ENCODE measurements around the gene TMEM170B.

GRCh38 chr6:11601776-11602605 lies 64.4 kb downstream of the TMEM170B start:
- TF ChIP-seq REST (IDR thresholded peaks at IDR 0.05; ENCODE audit: low read depth): no peak
- TF ChIP-seq CTCF (IDR thresholded peaks at IDR 0.05 in 2 of 3, conservative IDR thresholded peaks at IDR 0.05 in 1 of 3; ENCODE audit: borderline replicate concordance in 1 of 3, insufficient read depth in 1 of 3, low read depth in 2 of 3, low read length in 2 of 3): no peak
- no peak for TF ChIP-seq POLR2A (IDR thresholded peaks at IDR 0.05; ENCODE audit: borderline replicate concordance, extremely low read depth, insufficient read depth, insufficient read length)
- TF ChIP-seq ZNF274 (IDR thresholded peaks at IDR 0.05; ENCODE audit: low read depth, low read length): no peak
- TF ChIP-seq ELF1 (IDR thresholded peaks at IDR 0.05; ENCODE audit: borderline replicate concordance, low read depth): no peak

Measured in HCT116 (cell line).